ENCODE measurements around the gene PTOV1.

The PTOV1 gene

GRCh38 chr19:49892716-49893115, 41.8 kb downstream of the PTOV1 start:
- no peak for DNase-seq

- no peak for DNase-seq
Observed at GRCh38 chr19:49894011-49894664, 43.2 kb downstream of the PTOV1 start.

- DNase-seq: no peak
Observed at GRCh38 chr19:49894879-49895565, 44.1 kb downstream of the PTOV1 start.

- no peak for DNase-seq
Observed at GRCh38 chr19:49895566-49896297, 44.8 kb downstream of the PTOV1 start.

- DNase-seq: peak; percentile 13
Observed at GRCh38 chr19:49896863-49897621, 46.1 kb downstream of the PTOV1 start, which contains the start of gene IL4I1. Gene IL4I1, minus strand, starts transcription at chr19:49896887. Its CDS starts 727 bp downstream, at chr19:49896160.

GRCh38 chr19:49904136-49904535, 53.2 kb downstream of the PTOV1 start:
- DNase-seq: no peak

- no peak for DNase-seq
Observed at GRCh38 chr19:49906879-49907564, 56.1 kb downstream of the PTOV1 start.

GRCh38 chr19:49907745-49908446, 56.9 kb downstream of the PTOV1 start:
- DNase-seq: no peak

- no peak for DNase-seq
Observed at GRCh38 chr19:49908480-49909420, 57.8 kb downstream of the PTOV1 start.

- no peak for DNase-seq
Observed at GRCh38 chr19:49910179-49910578, 59.2 kb downstream of the PTOV1 start.
